IMR-90 (cell line): Measurements from ENCODE around the gene ZNF136. TPM values are rescaled to one million over a fixed set of nuclear protein-coding genes. Genes with fewer than 3 reads are reported as not detected.

Experiments
- ATAC-seq: fragments of 200-7000 bp; cut with Tn5 transposase; 2 replicates; pipeline ENCODE4 v1.9.1; 2020; ENCODE audit warnings: low read depth, mild to moderate bottlenecking, moderate library complexity
- BruUV-seq: library from RNA; stranded (reverse); fragments of 400-500 nt; replicated peaks from 2 replicates; lab custom pipeline; 2021; lab: Mats Ljungman, UMichigan
- CTCF ChIA-PET: fragments of 300-600 bp; formaldehyde crosslinking; extraction: SDS; loops from one replicate; lab custom pipeline; 2021; ENCODE audit warnings: antibody characterized with exemption; lab: Yijun Ruan, JAX
- POLR2A ChIA-PET: fragments of 300-600 bp; sonication (Branson Sonifier 250); formaldehyde crosslinking; loops from one replicate; lab custom pipeline; 2022; ENCODE audit warnings: antibody characterized with exemption; ENCODE audit not compliant: unreplicated experiment; lab: Charles Lee
- DNase-seq: peaks from one replicate; pipeline ENCODE4 v3.0.0; 2013
- H2AFZ ChIP-seq: replicated peaks from 2 replicates; pipeline ENCODE3; 2013; ENCODE audit warnings: low read length, mild to moderate bottlenecking; ENCODE audit not compliant: poor library complexity
- H2AK5ac ChIP-seq: 2 replicates; pipeline ENCODE4 v1.6.1; 2013; ENCODE audit warnings: low read depth, low read length, inconsistent platforms
- H2AK9ac ChIP-seq: replicated peaks from 2 replicates; pipeline ENCODE3; 2013; ENCODE audit warnings: mild to moderate bottlenecking, low read depth, low read length, moderate library complexity; ENCODE audit not compliant: poor library complexity
- H2BK120ac ChIP-seq: 2 replicates; pipeline ENCODE4 v1.6.1; 2013; ENCODE audit warnings: low read depth, low read length, inconsistent platforms
- H2BK15ac ChIP-seq: 3 replicates; pipeline ENCODE4 v1.6.1; 2013; ENCODE audit warnings: low read depth, low read length, inconsistent platforms
- H2BK20ac ChIP-seq: 2 replicates; pipeline ENCODE4 v1.6.1; 2013; ENCODE audit warnings: low read depth, mild to moderate bottlenecking, inconsistent platforms, low read length, moderate library complexity
- H2BK5ac ChIP-seq: 2 replicates; pipeline ENCODE4 v1.6.1; 2013; ENCODE audit warnings: mild to moderate bottlenecking, low read depth, low read length, inconsistent platforms; ENCODE audit not compliant: poor library complexity, severe bottlenecking
- H3K14ac ChIP-seq: replicated peaks from 2 replicates; pipeline ENCODE4 v1.6.1; 2013; ENCODE audit warnings: low read depth, low read length, inconsistent platforms
- H3K18ac ChIP-seq: 2 replicates; pipeline ENCODE4 v1.6.1; 2013; ENCODE audit warnings: low read depth, low read length, control low read depth
- H3K23ac ChIP-seq: 2 replicates; pipeline ENCODE4 v1.6.1; 2013; ENCODE audit warnings: low read depth, low read length, inconsistent platforms
- H3K27ac ChIP-seq: 2 replicates; pipeline ENCODE4 v1.5.1; 2013; ENCODE audit warnings: mild to moderate bottlenecking, control low read depth, low read length; ENCODE audit not compliant: insufficient read depth
- H3K27me3 ChIP-seq: 2 replicates; pipeline ENCODE4 v1.6.1; 2013; ENCODE audit warnings: low read length; ENCODE audit not compliant: control insufficient read depth, insufficient read depth
- H3K36me3 ChIP-seq: 2 replicates; pipeline ENCODE4 v1.6.1; 2013; ENCODE audit warnings: low read length, mixed read lengths; ENCODE audit not compliant: control insufficient read depth, insufficient read depth
- H3K4ac ChIP-seq: 2 replicates; pipeline ENCODE4 v1.6.1; 2013; ENCODE audit warnings: low read depth, low read length, inconsistent platforms
- H3K4me1 ChIP-seq: 2 replicates; pipeline ENCODE4 v1.6.1; 2013; ENCODE audit warnings: low read length, mixed read lengths; ENCODE audit not compliant: control insufficient read depth, insufficient read depth
- H3K4me2 ChIP-seq: 2 replicates; pipeline ENCODE4 v1.6.1; 2013; ENCODE audit warnings: low read depth, mild to moderate bottlenecking, control low read depth, low read length, moderate library complexity
- H3K4me3 ChIP-seq: 2 replicates; pipeline ENCODE4 v1.5.1; 2013; ENCODE audit warnings: low read depth, mild to moderate bottlenecking, control low read depth, low read length, moderate library complexity; ENCODE audit not compliant: insufficient read depth
- H3K56ac ChIP-seq: 2 replicates; pipeline ENCODE4 v1.6.1; 2013; ENCODE audit warnings: low read length, inconsistent platforms; ENCODE audit not compliant: insufficient read depth; ENCODE audit errors: extremely low read depth
- H3K79me1 ChIP-seq, 2 experiments: 2 replicates each; pipeline ENCODE4 v1.6.1; 2013; ENCODE audit warnings: low read length in 2 of 2, inconsistent platforms in 1 of 2, low read depth in 1 of 2
- H3K9ac ChIP-seq: 2 replicates; pipeline ENCODE4 v1.6.1; 2013; ENCODE audit warnings: low read depth, low read length, control low read depth
- H3K9me1 ChIP-seq: 2 replicates; pipeline ENCODE4 v1.6.1; 2013; ENCODE audit warnings: low read length, inconsistent platforms; ENCODE audit not compliant: insufficient read depth
- H3K9me3 ChIP-seq: 2 replicates; pipeline ENCODE4 v1.6.1; 2013; ENCODE audit warnings: low read length; ENCODE audit not compliant: control insufficient read depth, insufficient read depth
- H4K20me1 ChIP-seq: 2 replicates; pipeline ENCODE4 v1.6.1; 2013; ENCODE audit warnings: low read length, inconsistent platforms; ENCODE audit not compliant: insufficient read depth
- H4K5ac ChIP-seq: 2 replicates; pipeline ENCODE4 v1.6.1; 2013; ENCODE audit warnings: mild to moderate bottlenecking, low read depth, low read length, control low read depth
- H4K8ac ChIP-seq, 2 experiments: 2 replicates each; pipeline ENCODE4 v1.6.1; 2013; ENCODE audit warnings: low read depth in 2 of 2, low read length in 2 of 2, control low read depth in 1 of 2, inconsistent platforms in 1 of 2
- H4K91ac ChIP-seq: 2 replicates; pipeline ENCODE4 v1.6.1; 2013; ENCODE audit warnings: low read depth, low read length, inconsistent platforms; ENCODE audit not compliant: insufficient read depth
- FOS ChIP-seq: fragments of 150-350 bp; IDR thresholded peaks from 2 replicates; pipeline ENCODE4 v1.6.1; 2016; ENCODE audit warnings: low read depth, low read length
- MAZ ChIP-seq: IDR thresholded peaks from 2 replicates; pipeline ENCODE4 v1.6.1; 2012; ENCODE audit warnings: low read depth, mild to moderate bottlenecking, low read length, improper control_type of control experiment, moderate library complexity, borderline replicate concordance
- MXI1 ChIP-seq: IDR thresholded peaks from 2 replicates; pipeline ENCODE4 v1.6.1; 2012; ENCODE audit warnings: low read depth, mild to moderate bottlenecking, low read length, moderate library complexity, borderline replicate concordance
- POLR2A ChIP-seq: IDR thresholded peaks from 2 replicates; pipeline ENCODE4 v1.6.1; 2012; ENCODE audit warnings: mild to moderate bottlenecking, low read depth, low read length
- RAD21 ChIP-seq: IDR thresholded peaks from 2 replicates; pipeline ENCODE4 v1.6.1; 2012; ENCODE audit warnings: low read length, improper control_type of control experiment
- RFX5 ChIP-seq: IDR thresholded peaks from 2 replicates; pipeline ENCODE4 v1.8.0; 2012; ENCODE audit warnings: low read depth, mild to moderate bottlenecking, low read length, moderate library complexity
- WGBS, 2 experiments: methylation state at CpG; one replicate each; pipeline versions ENCODE4 v1.1.5 to v1.1.7; 2013; ENCODE audit warnings: missing lambda C conversion rate in 2 of 2; ENCODE audit not compliant: insufficient read length in 1 of 2; ENCODE audit errors: extremely low coverage in 2 of 2; 5-methylcytosine and 5-hydroxymethylcytosine counted together
- dilution Hi-C: fragments of 300-500 bp; cut with HindIII; formaldehyde crosslinking; loops from one replicate; pipeline ENCODE4 v1.14.3; 2018; ENCODE audit warnings: low sequenced_read_pairs; ENCODE audit not compliant: unreplicated experiment
- in situ Hi-C: fragments of 300-500 bp; cut with MboI; formaldehyde crosslinking; loops from 3 replicates; pipeline ENCODE4 v1.14.3; 2019; ENCODE audit warnings: low sequenced_read_pairs, inconsistent platforms, mixed read lengths
- intact Hi-C: fragments of 100-400 bp; cut with micrococcal nuclease; formaldehyde crosslinking; loops from 2 replicates; pipeline ENCODE4 v1.10.0; 2022
- polyA plus RNA-seq, 3 experiments: library from polyadenylated mRNA; depleted of rRNA; stranded (reverse); fragments of >200 nt; gene quantifications; 2 replicates each; pipeline ENCODE4 v1.2.3, GENCODE V29; 2012; ENCODE audit warnings: low replicate concordance in 1 of 3
- total RNA-seq: library from RNA; depleted of rRNA; stranded (reverse); fragments of >200 nt; gene quantifications from 2 replicates; pipeline ENCODE4 v1.2.3, GENCODE V29; 2012
- TF ChIP-seq, protein P1 (sequence below): fragments of 150-350 bp; IDR thresholded peaks from 2 replicates; pipeline ENCODE4 v1.6.1; 2016; ENCODE audit warnings: low read depth, mild to moderate bottlenecking, low read length, moderate library complexity, borderline replicate concordance

ZNF136 gene
- total and polyA plus RNA-seq, 2 of the 4 experiments (the other 2 are of a cell fraction) = 1.9 to 6.8 TPM

DNA sequence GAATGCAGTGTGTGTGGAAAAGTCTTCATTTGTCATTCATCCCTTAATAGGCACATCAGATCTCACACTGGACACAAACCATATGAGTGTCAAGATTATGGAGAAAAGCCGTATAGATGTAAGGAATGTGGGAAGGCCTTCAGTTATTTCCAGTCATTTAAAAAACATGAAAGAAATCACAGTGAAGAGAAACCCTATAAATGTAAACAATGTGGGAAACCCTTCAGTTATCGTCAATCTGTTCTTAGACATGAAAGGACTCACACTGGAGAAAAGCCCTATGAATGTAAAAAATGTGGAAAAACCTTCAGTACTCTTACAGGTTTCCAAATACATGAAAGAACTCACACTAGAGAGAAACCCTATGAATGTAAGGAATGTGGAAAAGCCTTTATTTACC is 45.3 kb downstream of the ZNF136 start:
- no peak overlapping the region for H3K23ac ChIP-seq
- no peak overlapping the region for H4K5ac ChIP-seq
- H3K79me1 ChIP-seq = no peaks in the 10 kb centered on the region
- H2AK9ac ChIP-seq = no peak overlapping the region
- H3K9ac ChIP-seq = no peak overlapping the region
- dilution Hi-C loops (no loop called here), intact Hi-C loops (no loop called here), in situ Hi-C loops (no loop called here)
- no peak overlapping the region for H2BK5ac ChIP-seq
- H3K27ac ChIP-seq = no peak overlapping the region
- H2AK5ac ChIP-seq = no peak overlapping the region
- no peak overlapping the region for H3K4ac ChIP-seq
- H3K18ac ChIP-seq = no peak overlapping the region
- H3K14ac ChIP-seq = no peak overlapping the region
- peaks cover 46% of the 10 kb centered on the region for H3K9me3 ChIP-seq
- no peaks in the 10 kb centered on the region for H3K27me3 ChIP-seq
- H3K36me3 ChIP-seq = no peaks in the 10 kb centered on the region
- CTCF ChIA-PET = no interaction called here
- H2BK15ac ChIP-seq = no peak overlapping the region
- H4K8ac ChIP-seq = no peak overlapping the region
- DNase-seq (no peak), ATAC-seq (no peak)
- POLR2A ChIA-PET = no interaction called here
- H4K20me1 ChIP-seq = no peaks in the 10 kb centered on the region
- no peaks in the 10 kb centered on the region for H3K9me1 ChIP-seq
- H3K4me2 ChIP-seq = no peak overlapping the region
- BruUV-seq = no TSS peak
- H2BK20ac ChIP-seq = no peak overlapping the region
- WGBS, 2 experiments = no CpG with 5 or more reads among the region's 2 CpGs
- no peaks in the 10 kb centered on the region for H3K4me1 ChIP-seq
- TF ChIP-seq FOS (no peak), MXI1 (no peak), POLR2A (no peak), RAD21 (no peak), MAZ (no peak), RFX5 (no peak)
- TF ChIP-seq, protein P1, sequence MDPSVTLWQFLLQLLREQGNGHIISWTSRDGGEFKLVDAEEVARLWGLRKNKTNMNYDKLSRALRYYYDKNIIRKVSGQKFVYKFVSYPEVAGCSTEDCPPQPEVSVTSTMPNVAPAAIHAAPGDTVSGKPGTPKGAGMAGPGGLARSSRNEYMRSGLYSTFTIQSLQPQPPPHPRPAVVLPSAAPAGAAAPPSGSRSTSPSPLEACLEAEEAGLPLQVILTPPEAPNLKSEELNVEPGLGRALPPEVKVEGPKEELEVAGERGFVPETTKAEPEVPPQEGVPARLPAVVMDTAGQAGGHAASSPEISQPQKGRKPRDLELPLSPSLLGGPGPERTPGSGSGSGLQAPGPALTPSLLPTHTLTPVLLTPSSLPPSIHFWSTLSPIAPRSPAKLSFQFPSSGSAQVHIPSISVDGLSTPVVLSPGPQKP = no peak
- no peak overlapping the region for H3K56ac ChIP-seq
- no peak overlapping the region for H2AFZ ChIP-seq
- H2BK120ac ChIP-seq = no peak overlapping the region
- H4K91ac ChIP-seq = no peak overlapping the region
- H3K4me3 ChIP-seq = no peak overlapping the region
